Thoracic aorta (tissue), 2 donors: ENCODE results near the gene ATG2A. TPM values are rescaled to one million over a fixed set of nuclear protein-coding genes. Genes with fewer than 3 reads are reported as not detected.
A peak's percentile ranks its signal among the peaks of the same experiment; 100 is the strongest.

Experiments used
- ATAC-seq: fragments of 150-250 bp; one replicate; pipeline ENCODE4 v1.8.0; 2017; ENCODE audit warnings: low read depth; ENCODE audit not compliant: insufficient number of reproducible peaks, low FRiP score
- DNase-seq: peaks from one replicate; pipeline ENCODE4 v3.0.0-alpha.2; 2020; ENCODE audit warnings: low spot score
- H3K27ac ChIP-seq, 2 donors: fragments of 200-600 bp; sonication (generic); 1 replicate in 1 of 2; 2 replicates in 1 of 2; pipeline ENCODE4 v1.5.1; 2016; ENCODE audit warnings: mild to moderate bottlenecking in 2 of 2, moderate library complexity in 2 of 2
- H3K27me3 ChIP-seq: fragments of 200-600 bp; sonication (generic); replicated peaks from 2 replicates; pipeline ENCODE4 v1.6.0; 2016; ENCODE audit warnings: mild to moderate bottlenecking; ENCODE audit not compliant: insufficient read depth
- H3K36me3 ChIP-seq: fragments of 200-600 bp; sonication (generic); one replicate; pipeline ENCODE4 v1.5.1; 2016
- H3K4me1 ChIP-seq, 2 donors: fragments of 200-600 bp; sonication (generic); 1 replicate in 1 of 2; 2 replicates in 1 of 2; pipeline versions ENCODE4 v1.5.1 to v1.6.0; 2016; ENCODE audit warnings: low read depth in 2 of 2, mild to moderate bottlenecking in 1 of 2; ENCODE audit not compliant: control insufficient read depth in 1 of 2
- H3K4me3 ChIP-seq: fragments of 200-600 bp; sonication (generic); 2 replicates; pipeline ENCODE4 v1.5.1; 2016; ENCODE audit warnings: mild to moderate bottlenecking
- H3K9me3 ChIP-seq: fragments of 200-600 bp; sonication (generic); 2 replicates; pipeline ENCODE4 v1.5.1; 2016
- CTCF ChIP-seq: fragments of 200-600 bp; sonication (generic); IDR thresholded peaks from one replicate; pipeline ENCODE4 v1.5.1; 2019; ENCODE audit warnings: antibody characterized with exemption
- total RNA-seq, 2 donors: library from RNA; depleted of rRNA; stranded (reverse); fragments of >200 nt; gene quantifications; one replicate each; pipeline versions ENCODE4 v1.1.0 to v1.2.3, GENCODE V29; 2016

Gene ATG2A
- total RNA-seq, 2 donors from 2014 or later, result 18.5 to 35.2 TPM

GRCh38 chr11:64850979-64851567 is 65.9 kb downstream of the ATG2A start:
- TF ChIP-seq CTCF, result no peak
- peaks cover 33 to 68% of the 10 kb centered on the region in 2 donors for H3K4me1 ChIP-seq
- H3K27me3 ChIP-seq, result no peaks in the 10 kb centered on the region
- DNase-seq (no peak), ATAC-seq (no peak)
- H3K36me3 ChIP-seq, result peaks cover 18% of the 10 kb centered on the region
- no peak overlapping the region for H3K4me3 ChIP-seq
- no peaks in the 10 kb centered on the region for H3K9me3 ChIP-seq
- peak overlapping the region; percentile 69 to 96 for H3K27ac ChIP-seq

- no peak for ATAC-seq
- H3K9me3 ChIP-seq, result no peaks in the 10 kb centered on the region
- peak; percentile 13 for TF ChIP-seq CTCF
- peaks cover 18% of the 10 kb centered on the region for H3K36me3 ChIP-seq
- peak overlapping the region; percentile 54 to 57 for H3K27ac ChIP-seq
- DNase-seq, result no peak
- H3K4me3 ChIP-seq, result no peak overlapping the region
- H3K4me1 ChIP-seq, result peaks cover 22 to 58% of the 10 kb centered on the region in 2 donors
- no peaks in the 10 kb centered on the region for H3K27me3 ChIP-seq
Observed at GRCh38 chr11:64849598-64850356, 67.2 kb downstream of the ATG2A start.

- no peak overlapping the region for H3K4me3 ChIP-seq
- no peak for TF ChIP-seq CTCF
- DNase-seq, result no peak
- no peaks in the 10 kb centered on the region for H3K9me3 ChIP-seq
- peak overlapping the region in 1 of 2 donors; percentile 57 for H3K27ac ChIP-seq
- no peak for ATAC-seq
- H3K36me3 ChIP-seq, result peaks cover 11% of the 10 kb centered on the region
- H3K27me3 ChIP-seq, result no peaks in the 10 kb centered on the region
- peaks cover 17 to 57% of the 10 kb centered on the region in 2 donors for H3K4me1 ChIP-seq
Observed at GRCh38 chr11:64848826-64849597, 68.0 kb downstream of the ATG2A start.

GRCh38 chr11:64848214-64848825 is 68.7 kb downstream of the ATG2A start:
- Histone ChIP-seq H3K27ac (no peak overlapping the region), H3K4me1 (peaks cover 16 to 50% of the 10 kb centered on the region in 2 donors), H3K27me3 (no peaks in the 10 kb centered on the region), H3K36me3 (peaks cover 6% of the 10 kb centered on the region), H3K4me3 (no peak overlapping the region), H3K9me3 (no peaks in the 10 kb centered on the region)
- ATAC-seq, result no peak
- no peak for TF ChIP-seq CTCF
- DNase-seq, result no peak
